HepG2 (cell line): Measurements from ENCODE around the gene ARL6IP4. TPM values are rescaled to one million over a fixed set of nuclear protein-coding genes. Genes with fewer than 3 reads are reported as not detected.

Experiments used
- ATAC-seq: fragments of 200-7000 bp; cut with Tn5 transposase; 3 replicates; pipeline ENCODE4 v1.9.1; 2020; ENCODE audit warnings: mild to moderate bottlenecking, moderate library complexity
- BruUV-seq: library from RNA; stranded (reverse); fragments of 400-500 nt; replicated peaks from 2 replicates; lab custom pipeline; 2021; lab: Mats Ljungman, UMichigan
- CTCF ChIA-PET: fragments of 300-600 bp; formaldehyde crosslinking; extraction: SDS; loops from one replicate; lab custom pipeline; 2021; ENCODE audit warnings: low total read pairs, inconsistent platforms, low intra/inter-chr PET ratio; lab: Yijun Ruan, JAX
- POLR2A ChIA-PET: fragments of 350-600 bp; sonication (Branson Sonifier 250); formaldehyde crosslinking; loops from one replicate; lab custom pipeline; 2020; ENCODE audit warnings: antibody characterized with exemption, inconsistent platforms; lab: Yijun Ruan, JAX
- DNase-seq: peaks from one replicate; pipeline ENCODE4 v3.0.0-alpha.2; 2015; ENCODE audit warnings: low spot score
- FAIRE-seq: peaks from 3 replicates; lab custom pipeline; 2011; peaks lifted over from hg19 to GRCh38; lab: Jason Lieb, UNC
- H2AFZ ChIP-seq: one replicate; pipeline ENCODE4 v1.6.1; 2011; ENCODE audit warnings: low read length, inconsistent platforms
- H3K27ac ChIP-seq: fragments of 300-600 bp; 3 replicates; pipeline ENCODE4 v1.8.0; 2011; ENCODE audit warnings: mixed run types, mild to moderate bottlenecking, mixed read lengths, low read length, inconsistent platforms; ENCODE audit not compliant: insufficient read depth; ENCODE audit errors: extremely low read length
- H3K27me3 ChIP-seq, 2 experiments: fragments of 200-600 bp in 1 of 2; 2 replicates in 1 of 2; 3 replicates in 1 of 2; pipeline versions ENCODE4 v1.6.0 to v1.8.0; 2011; ENCODE audit warnings: low read length in 2 of 2, mild to moderate bottlenecking in 2 of 2, moderate library complexity in 2 of 2, inconsistent platforms in 1 of 2; ENCODE audit not compliant: insufficient read depth in 2 of 2, control insufficient read depth in 1 of 2
- H3K36me3 ChIP-seq, 2 experiments: fragments of 200-600 bp in 1 of 2; replicated peaks in 1 of 2; 2 replicates in 1 of 2; 3 replicates in 1 of 2; pipeline versions ENCODE4 v1.5.1 to v1.8.0; 2011; ENCODE audit warnings: low read length in 2 of 2, inconsistent platforms in 1 of 2; ENCODE audit not compliant: insufficient read depth in 2 of 2, control insufficient read depth in 1 of 2
- H3K4me1 ChIP-seq: 2 replicates; pipeline ENCODE4 v1.5.1; 2012; ENCODE audit warnings: low read length, inconsistent platforms; ENCODE audit not compliant: insufficient read depth
- H3K4me2 ChIP-seq: 2 replicates; pipeline ENCODE4 v1.6.0; 2011; ENCODE audit warnings: low read depth, low read length, inconsistent platforms
- H3K4me3 ChIP-seq, 3 experiments: fragments of 200-600 bp in 1 of 3; sonication (generic), shearing (Covaris generic) in 1 of 3; replicated peaks in 1 of 3; 2 replicates each; pipeline ENCODE4 v1.5.1; 2011 to 2016; ENCODE audit warnings: low read length in 3 of 3, inconsistent platforms in 2 of 3, low read depth in 2 of 3, mild to moderate bottlenecking in 2 of 3, control low read depth in 1 of 3, mixed read lengths in 1 of 3; ENCODE audit not compliant: insufficient read depth in 1 of 3
- H3K79me2 ChIP-seq: one replicate; pipeline ENCODE4 v1.6.1; 2011; ENCODE audit warnings: low read length, inconsistent platforms; ENCODE audit not compliant: insufficient read depth
- H3K9ac ChIP-seq: 2 replicates; pipeline ENCODE4 v1.6.0; 2011; ENCODE audit warnings: mild to moderate bottlenecking, low read depth, low read length, inconsistent platforms; ENCODE audit not compliant: insufficient read depth
- H3K9me3 ChIP-seq: 2 replicates; pipeline ENCODE4 v1.5.1; 2012; ENCODE audit warnings: mild to moderate bottlenecking, low read length
- H4K20me1 ChIP-seq: 2 replicates; pipeline ENCODE4 v1.6.0; 2011; ENCODE audit warnings: inconsistent platforms, mild to moderate bottlenecking, low read length, moderate library complexity; ENCODE audit not compliant: insufficient read depth
- PBX3 ChIP-seq: sonication (generic); formaldehyde crosslinking; IDR thresholded peaks from 2 replicates; pipeline ENCODE4 v1.8.1; 2023; ENCODE audit warnings: missing genetic modification reagents, inconsistent platforms, borderline replicate concordance
- PREB ChIP-seq: sonication (generic); formaldehyde crosslinking; IDR thresholded peaks from 2 replicates; pipeline ENCODE4 v1.4.0; 2020; ENCODE audit warnings: missing genetic modification reagents
- RFX1 ChIP-seq: fragments of 450-650 bp; IDR thresholded peaks from 2 replicates; pipeline ENCODE4 v1.6.1; 2017
- TRIM22 ChIP-seq: fragments of 450-650 bp; IDR thresholded peaks from 2 replicates; pipeline ENCODE4 v1.6.1; 2017
- ZBTB39 ChIP-seq: sonication (generic); formaldehyde crosslinking; IDR thresholded peaks from 2 replicates; pipeline ENCODE4 v1.5.0; 2020; ENCODE audit warnings: missing genetic modification reagents
- ZKSCAN5 ChIP-seq: sonication (generic); formaldehyde crosslinking; IDR thresholded peaks from 2 replicates; pipeline ENCODE4 v1.5.1; 2020; ENCODE audit warnings: mild to moderate bottlenecking, missing genetic modification reagents
- ZNF224 ChIP-seq: sonication (generic); formaldehyde crosslinking; IDR thresholded peaks from 2 replicates; pipeline ENCODE4 v1.5.0; 2020; ENCODE audit warnings: mild to moderate bottlenecking, missing genetic modification reagents
- ZNF619 ChIP-seq: sonication (generic); formaldehyde crosslinking; IDR thresholded peaks from 2 replicates; pipeline ENCODE4 v1.4.0; 2020; ENCODE audit warnings: mild to moderate bottlenecking, missing genetic modification reagents
- ZSCAN20 ChIP-seq: sonication (generic); formaldehyde crosslinking; IDR thresholded peaks from 2 replicates; pipeline ENCODE4 v1.4.0; 2020; ENCODE audit warnings: missing genetic modification reagents, mild to moderate bottlenecking, borderline replicate concordance
- ZSCAN21 ChIP-seq: sonication (generic); formaldehyde crosslinking; IDR thresholded peaks from 2 replicates; pipeline ENCODE4 v1.8.0; 2022; ENCODE audit warnings: mild to moderate bottlenecking, missing genetic modification reagents, moderate library complexity, borderline replicate concordance
- whole genome bisulfite sequencing: methylation state at CpG from one replicate; pipeline ENCODE4 v1.1.6; 2017; ENCODE audit warnings: low lambda C conversion rate; 5-methylcytosine and 5-hydroxymethylcytosine counted together
- in situ Hi-C: cut with HindIII; loops from 2 replicates; pipeline ENCODE4 v1.10.0; 2017; ENCODE audit warnings: low pct_unique_long_range_greater_than_20kb; ENCODE audit not compliant: extremely low pct_ligation_motif_present
- intact Hi-C: fragments of 100-400 bp; cut with micrococcal nuclease; formaldehyde crosslinking; loops from one replicate; pipeline ENCODE4 v1.10.0; 2022; ENCODE audit not compliant: unreplicated experiment
- polyA plus RNA-seq, 8 experiments: library from polyadenylated mRNA; depleted of rRNA in 3 of 8; stranded (reverse) in 7 of 8; unstranded in 1 of 8; fragments of >200 nt; fragmentation: Illumina TruSeq in 4 of 8; extraction: Trizol in 4 of 8; gene quantifications; 2 replicates each; pipeline versions ENCODE4 v1.2.1 to v1.2.3, GENCODE V29; 2011 to 2016; ENCODE audit warnings: low read depth in 4 of 8, missing spikeins in 1 of 8, mixed read lengths in 1 of 8; ENCODE audit not compliant: insufficient read depth in 1 of 8
- total RNA-seq, 5 experiments: library from RNA; depleted of rRNA; stranded (reverse); fragments of >200 nt; fragmentation: Illumina TruSeq; extraction: Trizol; gene quantifications; 2 replicates each; pipeline ENCODE4 v1.2.3, GENCODE V29; 2016; ENCODE audit warnings: low read depth in 1 of 5

ARL6IP4 gene
- total and polyA plus RNA-seq, 2 of the 13 experiments (the other 11 are each of a cell fraction or from before 2014, with no cell fraction given): 155 to 220 TPM

GRCh38 chr12:123024819-123025391, 44.4 kb downstream of the ARL6IP4 start:
- POLR2A ChIA-PET: interaction anchor here (0.7 kb wide), 1 partner anchor 181 kb away, joined by 3 read pairs; no protein-coding TSS in a partner anchor
- FAIRE-seq (no peak), DNase-seq (no peak), ATAC-seq (no peak)
- no peaks in the 10 kb centered on the region for H4K20me1 ChIP-seq
- H2AFZ ChIP-seq: no peak overlapping the region
- WGBS: 89% methylated on average over 9 of the region's 9 CpGs
- CTCF ChIA-PET: no interaction called here
- no peak overlapping the region for H3K4me2 ChIP-seq
- H3K9ac ChIP-seq: no peak overlapping the region
- no TSS peak for BruUV-seq
- peaks cover 3 to 25% of the 10 kb centered on the region in 2 experiments for H3K36me3 ChIP-seq
- H3K9me3 ChIP-seq: no peaks in the 10 kb centered on the region
- no peaks in the 10 kb centered on the region for H3K79me2 ChIP-seq
- no peak overlapping the region for H3K27ac ChIP-seq
- in situ Hi-C loops: no loop called here
- H3K4me1 ChIP-seq: no peaks in the 10 kb centered on the region; the same call in 1 of the 2 replicates
- H3K27me3 ChIP-seq: no peaks in the 10 kb centered on the region
- TF ChIP-seq ZNF619 (CRISPR knock-in tag) (no peak), RFX1 (0 out of 2 replicates have a peak, but pooled peaks have one; percentile 13)
- TF ChIP-seq, all 625 proteins: peak for 1
- H3K4me3 ChIP-seq: no peak overlapping the region
- intact Hi-C loops: no loop called here

- Histone ChIP-seq H3K27ac (no peak overlapping the region), H3K27me3 (no peaks in the 10 kb centered on the region), H3K4me1 (no peaks in the 10 kb centered on the region), H3K9ac (no peak overlapping the region), H3K9me3 (no peaks in the 10 kb centered on the region), H4K20me1 (no peaks in the 10 kb centered on the region), H3K4me2 (no peak overlapping the region), H3K4me3 (no peak overlapping the region), H2AFZ (no peak overlapping the region), H3K36me3 (peaks cover 4 to 28% of the 10 kb centered on the region in 2 experiments), H3K79me2 (no peaks in the 10 kb centered on the region)
- in situ Hi-C loops: no loop called here
- no TSS peak for BruUV-seq
- no peak for DNase-seq
- CTCF ChIA-PET: no interaction called here
- ATAC-seq: no peak
- 90% methylated on average over 6 of the region's 9 CpGs for WGBS
- POLR2A ChIA-PET: no interaction called here
- FAIRE-seq: no peak
- intact Hi-C loops: no loop called here
- TF ChIP-seq TRIM22 (no peak), ZBTB39 (CRISPR knock-in tag) (no peak), PBX3 (CRISPR knock-in tag) (no peak), ZSCAN21 (no peak), ZSCAN20 (CRISPR knock-in tag) (no peak), ZKSCAN5 (no peak), ZNF224 (no peak), PREB (CRISPR knock-in tag) (no peak)
These were observed 45.8 kb downstream of the ARL6IP4 start for GRCh38 chr12:123026094-123026853.
